ENCODE data around the gene SPATA24.
"Not testable (repeated sequence)": the region's sequence is repeated elsewhere in the genome, so short reads cannot be mapped to it uniquely, and the experiment has no call there.

The SPATA24 gene

DNA sequence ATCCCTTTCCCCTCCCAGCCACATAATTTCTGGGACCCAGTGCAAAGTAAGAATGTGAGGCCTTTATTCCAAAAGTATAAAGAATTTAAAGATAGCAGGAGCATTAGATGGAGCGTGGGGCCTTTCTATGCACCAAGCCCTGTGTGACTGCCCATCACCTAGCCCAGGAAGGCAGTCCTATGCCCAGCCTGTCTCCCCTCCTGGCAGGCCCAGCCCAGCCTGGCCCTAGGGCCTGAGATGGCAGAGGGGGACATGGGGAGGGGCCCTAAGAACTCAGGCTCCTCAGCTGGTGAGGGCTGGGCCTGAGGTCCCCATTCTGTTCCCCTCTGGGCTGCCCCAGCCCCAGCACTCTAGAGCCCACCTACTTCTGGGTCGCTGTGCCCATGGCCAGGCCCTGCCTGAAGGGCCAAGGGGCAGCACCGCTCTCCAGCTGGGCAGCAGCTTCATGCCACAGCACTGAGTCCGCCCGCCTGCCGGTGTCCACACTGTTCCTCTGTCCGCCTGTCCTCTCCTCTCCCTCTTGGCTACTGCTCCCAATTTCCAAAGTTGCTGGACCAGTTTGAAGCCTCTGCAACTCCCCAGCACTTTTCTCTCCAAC is 19.8 kb downstream of the SPATA24 start:
- DNase-seq = no peak

GRCh38 chr5:139383275-139383992 is 20.5 kb downstream of the SPATA24 start, which contains the start of gene SLC23A1:
SLC23A1 (minus strand) TSS chr5:139383297; CDS start chr5:139383253, 44 bp downstream.
- DNase-seq = no peak

- DNase-seq = no peak
These were observed 21.1 kb downstream of the SPATA24 start for GRCh38 chr5:139382807-139383206.

- DNase-seq = no peak
These were observed 21.8 kb downstream of the SPATA24 start for GRCh38 chr5:139381837-139382761.

GRCh38 chr5:139379626-139380449 is 24.1 kb downstream of the SPATA24 start:
- no peak for DNase-seq

DNA sequence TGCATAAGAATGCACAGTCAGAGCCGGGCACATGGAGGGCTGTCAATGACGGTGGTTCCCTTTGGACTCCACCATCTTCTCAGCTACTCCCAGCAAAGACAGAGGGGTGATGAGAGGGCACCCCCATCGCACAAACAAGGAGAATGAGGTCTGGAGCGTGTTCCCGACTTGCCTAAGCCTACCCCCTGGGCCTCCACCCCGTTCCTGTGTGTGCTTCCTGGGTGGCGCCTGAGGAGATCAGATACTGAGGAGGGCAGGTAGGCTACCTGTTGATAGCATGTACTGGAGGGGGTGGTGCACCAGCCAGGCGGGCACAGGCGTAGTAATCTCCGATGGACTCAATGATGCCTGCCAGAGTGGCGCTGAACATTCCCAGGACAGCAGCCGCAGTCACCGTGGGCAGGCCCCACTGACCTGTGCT is 24.9 kb downstream of the SPATA24 start:
- DNase-seq = no peak

GRCh38 chr5:139378101-139378825 is 25.6 kb downstream of the SPATA24 start:
- DNase-seq = no peak

DNA sequence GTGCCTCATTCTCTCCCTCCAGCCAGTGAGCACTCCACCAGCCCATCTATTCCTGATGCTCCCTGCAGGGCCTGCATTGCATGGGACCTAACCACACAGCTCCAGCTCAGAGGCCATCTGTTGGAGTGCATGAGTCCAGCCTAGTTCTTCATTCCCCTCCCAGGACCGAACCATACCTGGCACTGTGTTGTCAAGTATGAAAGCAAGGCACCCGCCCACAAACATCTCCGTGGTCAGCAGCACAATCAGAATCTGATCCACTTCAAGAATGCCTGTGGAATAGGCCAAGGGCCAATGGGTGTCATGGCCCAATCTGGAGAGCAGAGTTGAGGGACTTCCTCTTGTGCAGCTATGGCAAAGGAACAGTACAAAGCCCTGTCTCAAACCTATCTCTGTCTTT is 26.7 kb downstream of the SPATA24 start:
- DNase-seq = no peak

DNA sequence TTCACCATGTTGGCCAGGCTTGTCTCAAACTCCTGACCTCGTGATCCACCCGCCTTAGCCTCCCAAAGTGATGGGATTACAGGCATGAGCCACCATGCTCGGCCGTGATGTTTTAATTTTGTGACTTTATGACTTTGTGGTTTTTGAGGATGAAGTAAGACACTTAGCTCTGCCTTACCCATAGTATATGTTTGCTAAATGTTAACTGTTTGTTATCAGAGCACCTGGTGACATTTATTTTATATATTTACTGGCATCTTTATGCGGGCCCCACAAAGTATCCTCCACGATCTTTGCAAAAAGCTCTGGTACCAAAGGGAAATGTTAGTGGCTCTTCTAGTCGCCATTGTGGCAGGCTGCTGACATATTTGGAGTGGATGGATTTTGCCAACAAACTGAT is 27.5 kb downstream of the SPATA24 start:
- no peak for DNase-seq

- DNase-seq = no peak
These were observed 29.0 kb downstream of the SPATA24 start for GRCh38 chr5:139374909-139375308.

GRCh38 chr5:139371482-139372435 is 32.1 kb downstream of the SPATA24 start:
- no peak for DNase-seq

DNA sequence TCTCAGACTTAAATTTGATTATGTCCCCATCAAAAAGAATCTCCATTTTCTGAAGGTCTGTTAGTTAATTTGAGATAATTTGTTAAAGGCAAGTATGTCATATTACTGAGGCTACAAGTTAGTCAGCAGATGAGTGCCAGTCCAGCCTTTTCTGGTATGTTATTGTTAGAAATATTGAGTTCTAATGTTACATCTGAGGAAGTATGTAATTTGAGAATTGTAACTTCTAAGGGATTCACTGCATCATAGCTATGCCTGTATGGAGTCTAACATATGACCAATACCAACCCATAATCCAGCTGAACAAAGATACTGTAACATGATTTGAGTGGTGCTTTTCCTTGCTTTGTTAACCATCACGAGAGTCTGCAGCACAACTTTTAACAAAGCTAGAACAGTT is 34.7 kb downstream of the SPATA24 start:
- no peak for DNase-seq

- DNase-seq = no peak
These were observed 35.3 kb downstream of the SPATA24 start for GRCh38 chr5:139368613-139369012.

- DNase-seq = no peak
These were observed 39.4 kb downstream of the SPATA24 start for GRCh38 chr5:139364466-139364865.

DNA sequence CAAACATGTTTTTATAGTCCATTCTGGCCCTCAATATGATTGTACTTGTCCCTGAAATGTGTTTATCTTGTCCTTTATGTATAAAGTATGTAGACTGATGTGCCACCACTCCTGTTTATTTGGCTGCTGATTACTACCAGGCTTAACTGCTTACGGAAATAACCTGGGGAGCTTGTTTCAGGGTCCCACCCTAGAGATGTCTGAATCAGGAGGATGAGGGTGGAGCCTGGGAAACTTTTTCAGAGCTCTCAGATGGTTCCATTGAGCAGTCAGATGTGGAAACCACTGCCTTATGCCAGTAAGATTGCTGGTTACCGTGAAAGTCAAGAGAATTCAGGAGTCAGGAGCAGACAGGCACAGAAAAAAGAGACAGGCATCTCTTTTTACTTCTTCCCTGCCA is 40.0 kb downstream of the SPATA24 start:
- no peak for DNase-seq

GRCh38 chr5:139361835-139362429 is 42.0 kb downstream of the SPATA24 start:
- DNase-seq = no peak

DNA sequence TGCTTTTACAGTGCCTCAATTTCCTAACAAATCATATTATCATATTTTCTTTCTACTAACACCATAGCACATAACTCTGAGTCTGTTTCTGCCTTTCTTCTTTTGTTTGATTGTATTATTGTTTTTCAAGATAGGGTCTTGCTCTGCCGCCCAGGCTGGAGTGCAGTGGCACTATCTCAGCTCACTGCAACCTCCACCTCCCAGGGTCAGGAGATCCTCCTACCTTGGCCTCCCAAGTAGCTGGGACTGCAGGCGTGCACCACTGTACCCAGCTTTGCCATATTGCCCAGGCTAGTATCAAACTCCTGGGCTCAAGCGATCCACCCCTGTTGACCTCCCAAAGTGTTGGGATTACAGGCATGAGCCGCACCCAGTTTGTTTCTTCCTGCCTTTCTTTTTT is 43.5 kb downstream of the SPATA24 start:
- no peak for DNase-seq

DNA sequence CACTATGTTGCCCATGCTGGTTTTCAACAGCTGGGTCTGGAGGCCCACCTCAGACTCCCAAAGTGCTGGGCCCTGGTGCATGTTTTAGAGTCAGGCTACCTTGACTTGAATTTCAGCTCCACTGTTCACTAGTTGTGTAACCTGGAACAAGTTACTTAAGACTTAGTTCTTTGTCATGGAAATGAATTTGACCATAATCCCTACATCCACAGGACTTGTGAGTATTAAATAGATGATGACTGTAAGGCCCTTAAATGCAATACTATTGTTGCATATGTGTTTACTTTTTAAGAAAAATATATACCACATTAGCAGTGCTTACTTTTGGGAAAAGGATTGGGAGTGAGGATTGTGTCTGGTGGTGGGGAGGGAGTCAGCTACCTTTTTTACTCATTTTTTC is 45.8 kb downstream of the SPATA24 start:
- no peak for DNase-seq

GRCh38 chr5:139355900-139356299 is 48.0 kb downstream of the SPATA24 start:
- not testable (repeated sequence) for DNase-seq

Measured in nucleus accumbens (tissue), 56 donors.